AG10803 (cell line): Measurements from ENCODE around the gene GRIP1.

Experiments
- DNase-seq: peaks from one replicate; pipeline ENCODE4 v3.0.0; 2010; ENCODE audit warnings: low read depth
- H3K4me3 ChIP-seq: 2 replicates; pipeline ENCODE4 v1.5.1; 2011; ENCODE audit warnings: mild to moderate bottlenecking, low read length, control low read depth
- CTCF ChIP-seq: conservative IDR thresholded peaks from 2 replicates; pipeline ENCODE4 v1.5.1; 2011; ENCODE audit warnings: mild to moderate bottlenecking, low read length, control low read depth, inconsistent platforms

GRIP1 gene

GRCh38 chr12:66563220-66563619 lies 115.7 kb downstream of the GRIP1 start:
- no peak for DNase-seq
- H3K4me3 ChIP-seq, result no peak overlapping the region
- no peak for TF ChIP-seq CTCF

DNA sequence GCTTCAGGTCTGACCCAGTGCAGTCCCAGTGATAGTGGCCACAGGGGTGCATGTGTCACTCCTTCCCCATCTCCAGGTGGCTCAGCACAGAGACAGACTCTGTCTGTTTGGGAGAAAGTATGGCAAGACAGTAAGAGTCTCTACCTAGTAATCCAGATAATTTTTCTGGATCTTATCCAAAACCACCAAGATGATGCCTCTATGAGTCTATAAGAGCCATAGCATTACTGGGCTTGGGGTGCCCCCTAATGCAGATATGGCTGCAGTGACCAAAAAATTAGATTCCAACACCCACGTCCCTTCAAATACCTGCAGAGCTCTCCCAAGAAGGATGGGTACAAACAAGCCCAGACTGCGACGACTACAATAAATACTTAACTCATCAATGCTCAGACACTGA lies 123.8 kb downstream of the GRIP1 start:
- DNase-seq, result no peak
- no peak for TF ChIP-seq CTCF
- H3K4me3 ChIP-seq, result no peak overlapping the region

GRCh38 chr12:66552716-66553115 lies 126.2 kb downstream of the GRIP1 start:
- no peak overlapping the region for H3K4me3 ChIP-seq
- TF ChIP-seq CTCF, result no peak
- DNase-seq, result no peak

- H3K4me3 ChIP-seq, result no peak overlapping the region
- no peak for TF ChIP-seq CTCF
- no peak for DNase-seq
These were observed 128.2 kb downstream of the GRIP1 start for GRCh38 chr12:66550626-66551025.

DNA sequence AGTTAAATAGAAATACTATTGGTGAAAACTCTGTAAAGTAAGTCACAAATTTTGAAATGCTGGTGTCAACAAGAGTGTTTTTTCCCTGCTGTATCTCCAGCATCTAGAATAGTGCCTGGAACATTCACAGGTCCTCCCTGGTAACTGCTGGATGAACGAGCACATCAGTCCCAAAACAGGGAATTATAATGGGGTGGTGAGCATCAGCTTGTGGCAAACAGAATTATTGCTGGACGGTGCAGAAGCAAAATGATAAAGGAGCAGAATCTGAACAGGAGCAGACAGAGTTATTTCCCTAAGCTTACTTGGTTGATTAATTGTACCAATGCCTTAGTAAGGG lies 129.9 kb downstream of the GRIP1 start:
- no peak overlapping the region for H3K4me3 ChIP-seq
- no peak for TF ChIP-seq CTCF
- DNase-seq, result no peak

- DNase-seq, result no peak
- H3K4me3 ChIP-seq, result no peak overlapping the region
- TF ChIP-seq CTCF, result peak; percentile 28
These were observed 130.4 kb downstream of the GRIP1 start for GRCh38 chr12:66548338-66549049.

DNA sequence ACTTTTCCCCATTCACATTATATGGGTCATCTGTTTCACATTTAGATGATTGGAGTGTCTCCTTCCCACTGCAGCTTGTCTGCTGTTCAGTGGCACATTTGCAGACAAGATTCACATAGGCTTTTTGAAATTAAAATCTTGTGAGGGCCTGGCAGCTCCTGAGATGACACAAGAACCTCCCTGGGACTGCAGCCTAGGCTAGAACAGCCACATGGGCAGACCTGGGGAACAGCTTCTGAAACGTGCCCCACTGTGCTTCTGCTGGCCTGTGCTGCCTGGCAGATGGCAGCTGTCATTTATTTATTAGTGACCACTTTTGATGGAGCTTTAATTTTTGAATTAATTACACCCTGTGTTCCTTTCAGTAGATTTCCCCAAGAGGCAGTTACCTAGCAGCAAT lies 137.4 kb downstream of the GRIP1 start:
- DNase-seq, result no peak
- no peak for TF ChIP-seq CTCF
- no peak overlapping the region for H3K4me3 ChIP-seq
